OCI-LY7 (cell line): ENCODE data around the gene SIRPB1. TPM values are rescaled to one million over a fixed set of nuclear protein-coding genes. Genes with fewer than 3 reads are reported as not detected.

ENCODE experiments used
- BruUV-seq: library from RNA; stranded (reverse); fragments of 400-500 nt; replicated peaks from 2 replicates; lab custom pipeline; 2021; lab: Mats Ljungman, UMichigan
- CTCF ChIA-PET: fragments of 300-600 bp; sonication (Branson Sonifier 250); formaldehyde crosslinking; loops from one replicate; lab custom pipeline; 2022; ENCODE audit warnings: antibody characterized with exemption; ENCODE audit not compliant: unreplicated experiment; lab: Charles Lee
- POLR2A ChIA-PET: fragments of 300-600 bp; sonication (Branson Sonifier 250); formaldehyde crosslinking; loops from one replicate; lab custom pipeline; 2022; ENCODE audit warnings: antibody characterized with exemption; lab: Charles Lee
- DNase-seq: peaks from one replicate; pipeline ENCODE4 v3.0.0-alpha.2; 2015; ENCODE audit warnings: low spot score
- H2AFZ ChIP-seq: fragments of 200-600 bp; sonication (generic), shearing (Covaris generic); 2 replicates; pipeline ENCODE4 v1.6.1; 2014; ENCODE audit warnings: mild to moderate bottlenecking, antibody characterized with exemption, low read length, moderate library complexity
- H3K27ac ChIP-seq: fragments of 200-600 bp; sonication (generic); 2 replicates; pipeline ENCODE4 v1.5.1; 2014; ENCODE audit warnings: mixed run types, low read depth, mild to moderate bottlenecking, moderate library complexity, low read length, inconsistent platforms; ENCODE audit not compliant: poor library complexity, severe bottlenecking
- H3K36me3 ChIP-seq: fragments of 200-600 bp; sonication (generic); 2 replicates; pipeline ENCODE4 v1.6.1; 2014; ENCODE audit warnings: mild to moderate bottlenecking, antibody characterized with exemption, low read length, moderate library complexity, mixed read lengths; ENCODE audit not compliant: insufficient read depth
- H3K4me1 ChIP-seq: fragments of 200-600 bp; sonication (generic); 2 replicates; pipeline ENCODE4 v1.5.1; 2014; ENCODE audit warnings: mild to moderate bottlenecking, low read length; ENCODE audit not compliant: insufficient read depth, poor library complexity, severe bottlenecking
- H3K4me2 ChIP-seq: fragments of 200-600 bp; sonication (generic); 2 replicates; pipeline ENCODE4 v1.6.1; 2014; ENCODE audit warnings: mild to moderate bottlenecking, low read length
- H3K4me3 ChIP-seq: fragments of 200-600 bp; sonication (generic); 2 replicates; pipeline ENCODE4 v1.5.1; 2014; ENCODE audit warnings: mild to moderate bottlenecking, low read depth, low read length; ENCODE audit not compliant: poor library complexity, severe bottlenecking
- H3K79me2 ChIP-seq: fragments of 200-600 bp; sonication (generic); 2 replicates; pipeline ENCODE4 v1.6.1; 2016; ENCODE audit warnings: low read depth, mild to moderate bottlenecking, low read length, moderate library complexity, mixed read lengths; ENCODE audit not compliant: insufficient read depth
- H3K9me2 ChIP-seq: fragments of 200-600 bp; sonication (generic); 2 replicates; pipeline ENCODE4 v1.6.1; 2016; ENCODE audit warnings: mild to moderate bottlenecking, low read length, mixed read lengths; ENCODE audit not compliant: insufficient read depth
- H3K9me3 ChIP-seq: fragments of 200-600 bp; sonication (generic); 2 replicates; pipeline ENCODE4 v1.6.1; 2014; ENCODE audit warnings: mild to moderate bottlenecking, mixed run types, low read length, mixed read lengths
- H4K20me1 ChIP-seq: fragments of 200-600 bp; sonication (generic); 2 replicates; pipeline ENCODE4 v1.6.1; 2014; ENCODE audit warnings: mild to moderate bottlenecking, antibody characterized with exemption, low read length, moderate library complexity, mixed read lengths; ENCODE audit not compliant: insufficient read depth
- EZH2phosphoT487 ChIP-seq: fragments of 200-600 bp; sonication (generic); IDR thresholded peaks from 2 replicates; pipeline ENCODE4 v1.6.1; 2018; ENCODE audit warnings: low read depth, borderline replicate concordance, mild to moderate bottlenecking, mixed run types, antibody characterized with exemption, low read length, moderate library complexity, mixed read lengths
- intact Hi-C: fragments of 100-400 bp; cut with micrococcal nuclease; formaldehyde crosslinking; loops from one replicate; pipeline ENCODE4 v1.10.0; 2022; ENCODE audit not compliant: unreplicated experiment
- total RNA-seq, 2 experiments: library from RNA; depleted of rRNA in 1 of 2; stranded (reverse); fragments of >200 nt in 1 of 2; shearing (Covaris generic) in 1 of 2; gene quantifications; 2 replicates each; pipeline ENCODE4 v1.2.3, GENCODE V29; 2014 to 2022
- TF ChIP-seq, protein P1 (sequence below): fragments of 200-600 bp; sonication (generic); conservative IDR thresholded peaks from 2 replicates; pipeline ENCODE4 v1.5.1; 2014; ENCODE audit warnings: mild to moderate bottlenecking, antibody characterized with exemption, low read length, moderate library complexity, mixed read lengths

Gene SIRPB1
- total RNA-seq, 2 experiments from 2014 or later = not detected

DNA sequence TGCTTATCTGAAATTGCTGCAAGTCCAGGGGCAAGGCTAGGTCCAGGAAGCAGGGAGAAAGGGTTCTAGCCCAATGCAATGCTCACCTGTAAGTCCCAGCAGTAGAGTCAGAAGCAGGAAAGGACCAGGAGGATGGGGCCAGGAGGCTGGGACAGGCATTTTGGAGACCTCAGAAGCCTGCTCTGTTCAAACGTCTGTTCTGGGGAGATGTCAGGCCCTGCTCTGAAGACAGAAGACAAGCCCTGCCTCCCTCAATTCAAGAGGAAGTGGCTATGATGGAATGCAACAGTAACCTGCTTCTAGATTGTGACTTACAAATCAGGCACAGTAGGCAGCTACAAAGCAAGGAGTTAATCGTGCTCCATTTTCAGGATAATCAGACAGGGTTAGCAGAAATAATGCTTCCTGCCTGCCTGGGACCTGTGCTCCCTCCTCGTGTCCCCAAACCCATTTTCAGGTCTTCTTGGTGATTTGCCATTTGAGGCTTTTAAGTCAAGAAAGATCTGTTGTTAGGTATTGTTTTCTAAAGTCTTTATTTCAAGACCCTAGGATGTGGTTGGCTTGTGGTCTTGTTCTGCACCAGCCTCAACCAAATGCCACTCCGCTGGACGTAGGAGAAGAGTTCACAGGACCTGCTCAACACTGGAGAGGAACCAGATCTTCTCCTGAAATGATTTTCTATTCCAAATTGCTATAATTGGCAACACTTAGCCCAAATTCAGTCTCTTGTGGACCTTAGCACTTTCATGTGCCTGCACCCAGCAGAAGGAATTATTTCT, 37.9 kb upstream of the SIRPB1 start, which contains the start of gene SIRPG:
Gene SIRPG (minus strand): TSS at position 224 of the 779 bp plus-strand sequence. CDS start 65 bp downstream, at position 159.
- intact Hi-C loops = no loop called here
- BruUV-seq = no TSS peak
- CTCF ChIA-PET = no interaction called here
- Histone ChIP-seq H3K27ac (no peak within 1 kb of the TSS), H3K4me1 (no peaks in the 10 kb centered on the region), H3K9me2 (no peaks in the 10 kb centered on the region), H3K36me3 (no peaks in the 10 kb centered on the region), H4K20me1 (no peaks in the 10 kb centered on the region), H3K4me3 (no peak within 1 kb of the TSS), H2AFZ (no peak within 1 kb of the TSS), H3K79me2 (no peaks in the 10 kb centered on the region), H3K4me2 (no peak within 1 kb of the TSS), H3K9me3 (no peaks in the 10 kb centered on the region)
- POLR2A ChIA-PET = no interaction called here
- DNase-seq = no peak
- TF ChIP-seq, protein P1, sequence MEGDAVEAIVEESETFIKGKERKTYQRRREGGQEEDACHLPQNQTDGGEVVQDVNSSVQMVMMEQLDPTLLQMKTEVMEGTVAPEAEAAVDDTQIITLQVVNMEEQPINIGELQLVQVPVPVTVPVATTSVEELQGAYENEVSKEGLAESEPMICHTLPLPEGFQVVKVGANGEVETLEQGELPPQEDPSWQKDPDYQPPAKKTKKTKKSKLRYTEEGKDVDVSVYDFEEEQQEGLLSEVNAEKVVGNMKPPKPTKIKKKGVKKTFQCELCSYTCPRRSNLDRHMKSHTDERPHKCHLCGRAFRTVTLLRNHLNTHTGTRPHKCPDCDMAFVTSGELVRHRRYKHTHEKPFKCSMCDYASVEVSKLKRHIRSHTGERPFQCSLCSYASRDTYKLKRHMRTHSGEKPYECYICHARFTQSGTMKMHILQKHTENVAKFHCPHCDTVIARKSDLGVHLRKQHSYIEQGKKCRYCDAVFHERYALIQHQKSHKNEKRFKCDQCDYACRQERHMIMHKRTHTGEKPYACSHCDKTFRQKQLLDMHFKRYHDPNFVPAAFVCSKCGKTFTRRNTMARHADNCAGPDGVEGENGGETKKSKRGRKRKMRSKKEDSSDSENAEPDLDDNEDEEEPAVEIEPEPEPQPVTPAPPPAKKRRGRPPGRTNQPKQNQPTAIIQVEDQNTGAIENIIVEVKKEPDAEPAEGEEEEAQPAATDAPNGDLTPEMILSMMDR = no peak
- TF ChIP-seq EZH2phosphoT487 = no peak

DNA sequence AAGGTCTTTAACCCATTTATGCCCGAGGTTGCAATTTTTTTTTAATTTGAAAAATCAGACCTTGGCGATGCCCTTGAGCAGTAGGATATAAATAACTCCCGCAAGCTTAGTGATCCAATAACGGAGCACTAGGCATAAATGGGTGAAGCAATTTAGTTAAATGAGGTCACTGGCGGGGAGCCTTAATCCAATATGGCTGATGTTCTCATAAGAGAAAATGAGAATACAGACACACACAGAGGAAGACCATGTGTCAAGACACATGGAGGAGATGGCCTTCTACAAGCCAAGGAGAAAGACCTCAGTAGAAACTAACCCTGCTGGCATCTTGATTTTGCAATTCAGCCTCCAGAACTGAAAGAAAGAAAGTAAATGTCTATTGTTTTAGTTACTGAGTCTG, 37.0 kb upstream of the SIRPB1 start:
- Histone ChIP-seq H4K20me1 (no peaks in the 10 kb centered on the region), H3K4me3 (no peak overlapping the region), H3K36me3 (no peaks in the 10 kb centered on the region), H3K9me2 (no peaks in the 10 kb centered on the region), H2AFZ (no peak overlapping the region), H3K27ac (no peak overlapping the region), H3K79me2 (no peaks in the 10 kb centered on the region), H3K9me3 (no peaks in the 10 kb centered on the region), H3K4me1 (no peaks in the 10 kb centered on the region), H3K4me2 (no peak overlapping the region)
- intact Hi-C loops = no loop called here
- ChIA-PET CTCF (no interaction called here), POLR2A (no interaction called here)
- no peak for DNase-seq
- no TSS peak for BruUV-seq
- no peak for TF ChIP-seq EZH2phosphoT487
- TF ChIP-seq, protein P1 = no peak

DNA sequence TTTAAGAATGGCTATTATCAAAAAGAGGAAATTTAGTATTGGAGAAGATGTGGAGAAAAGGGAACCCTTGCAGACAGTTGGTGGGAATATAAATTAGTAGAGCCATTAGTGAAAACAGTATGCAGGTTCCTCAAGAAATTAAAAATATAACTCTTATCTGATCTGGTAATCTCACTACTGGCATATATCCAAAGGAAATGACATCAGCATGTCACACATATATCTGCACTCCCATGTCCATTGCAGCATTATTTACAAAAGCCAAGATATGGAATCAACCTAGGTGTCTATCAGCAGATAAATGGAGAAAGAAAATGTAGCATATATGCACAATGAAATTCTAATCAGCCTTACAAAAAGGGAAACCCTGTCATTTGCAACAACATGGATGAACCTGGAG, 35.2 kb upstream of the SIRPB1 start:
- POLR2A ChIA-PET = interaction anchor here (0.6 kb wide), 2 partner anchors 45 to 645 kb away, joined by 3 to 4 read pairs; no protein-coding TSS in a partner anchor
- intact Hi-C loops = no loop called here
- H3K9me3 ChIP-seq = no peaks in the 10 kb centered on the region
- H2AFZ ChIP-seq = no peak overlapping the region
- H3K9me2 ChIP-seq = no peaks in the 10 kb centered on the region
- BruUV-seq = no TSS peak
- CTCF ChIA-PET = no interaction called here
- H3K79me2 ChIP-seq = no peaks in the 10 kb centered on the region
- H3K4me1 ChIP-seq = no peaks in the 10 kb centered on the region
- H3K27ac ChIP-seq = no peak overlapping the region
- H3K4me3 ChIP-seq = no peak overlapping the region
- no peak for TF ChIP-seq EZH2phosphoT487
- TF ChIP-seq, protein P1 = no peak
- no peaks in the 10 kb centered on the region for H3K36me3 ChIP-seq
- no peaks in the 10 kb centered on the region for H4K20me1 ChIP-seq
- no peak overlapping the region for H3K4me2 ChIP-seq
- DNase-seq = no peak
